Mammary epithelial cell (primary cell): ENCODE results near the gene NOD1.

ENCODE experiments used
- EZH2 ChIP-seq: IDR thresholded peaks from 2 replicates; pipeline ENCODE4 v1.6.1; 2012; ENCODE audit warnings: low read length, inconsistent platforms, borderline replicate concordance
- TF ChIP-seq, protein P1 (sequence below), 2 donors: IDR thresholded peaks in 1 of 2; conservative IDR thresholded peaks in 1 of 2; 2 replicates each; pipeline ENCODE4 v1.5.1; 2011 to 2012; ENCODE audit warnings: inconsistent platforms in 2 of 2, low read length in 2 of 2, mild to moderate bottlenecking in 2 of 2, control low read depth in 1 of 2, low read depth in 1 of 2; ENCODE audit not compliant: insufficient read depth in 1 of 2; ENCODE audit errors: extremely low read depth in 1 of 2

DNA sequence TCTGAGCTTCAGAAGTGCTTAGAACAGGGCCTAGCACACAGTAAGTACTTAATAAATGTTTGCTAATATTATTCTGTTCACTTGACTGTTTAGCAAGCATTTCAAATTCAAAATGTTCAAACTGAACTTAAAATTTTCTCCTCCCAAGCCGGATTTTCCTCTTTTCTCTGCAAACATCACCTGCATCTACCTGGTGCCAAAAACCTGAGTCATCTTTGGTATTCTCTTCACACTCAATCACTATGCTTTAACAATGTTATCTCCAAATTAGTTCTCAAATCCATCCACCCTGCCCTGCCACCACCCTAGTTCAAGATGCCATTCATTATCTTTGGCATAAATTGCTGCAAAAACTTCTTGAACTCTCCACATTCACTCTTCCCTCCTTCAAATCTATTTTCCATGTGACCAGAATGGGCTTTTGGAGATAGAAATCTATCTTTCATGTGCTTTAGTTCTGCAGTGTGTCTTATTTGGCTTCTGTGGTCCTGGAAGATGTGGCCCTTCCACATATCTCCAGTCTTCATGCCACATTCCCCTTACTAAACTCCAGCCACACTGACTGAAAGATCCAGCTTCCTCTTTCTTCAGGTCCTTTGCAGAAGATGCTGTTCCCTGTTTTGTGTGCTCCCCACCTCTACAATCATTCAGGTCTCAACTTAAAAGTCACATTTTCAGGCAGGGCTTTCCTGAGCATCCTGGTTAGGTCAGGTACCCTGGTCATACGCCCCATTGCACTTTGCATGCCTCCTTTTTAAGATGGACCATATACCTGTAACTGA, 24.1 kb upstream of the NOD1 start:
- TF ChIP-seq, protein P1, sequence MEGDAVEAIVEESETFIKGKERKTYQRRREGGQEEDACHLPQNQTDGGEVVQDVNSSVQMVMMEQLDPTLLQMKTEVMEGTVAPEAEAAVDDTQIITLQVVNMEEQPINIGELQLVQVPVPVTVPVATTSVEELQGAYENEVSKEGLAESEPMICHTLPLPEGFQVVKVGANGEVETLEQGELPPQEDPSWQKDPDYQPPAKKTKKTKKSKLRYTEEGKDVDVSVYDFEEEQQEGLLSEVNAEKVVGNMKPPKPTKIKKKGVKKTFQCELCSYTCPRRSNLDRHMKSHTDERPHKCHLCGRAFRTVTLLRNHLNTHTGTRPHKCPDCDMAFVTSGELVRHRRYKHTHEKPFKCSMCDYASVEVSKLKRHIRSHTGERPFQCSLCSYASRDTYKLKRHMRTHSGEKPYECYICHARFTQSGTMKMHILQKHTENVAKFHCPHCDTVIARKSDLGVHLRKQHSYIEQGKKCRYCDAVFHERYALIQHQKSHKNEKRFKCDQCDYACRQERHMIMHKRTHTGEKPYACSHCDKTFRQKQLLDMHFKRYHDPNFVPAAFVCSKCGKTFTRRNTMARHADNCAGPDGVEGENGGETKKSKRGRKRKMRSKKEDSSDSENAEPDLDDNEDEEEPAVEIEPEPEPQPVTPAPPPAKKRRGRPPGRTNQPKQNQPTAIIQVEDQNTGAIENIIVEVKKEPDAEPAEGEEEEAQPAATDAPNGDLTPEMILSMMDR (conservative IDR thresholded peaks at IDR 0.05 in 1 of 2, IDR thresholded peaks at IDR 0.05 in 1 of 2; ENCODE audit: extremely low read depth in 1 of 2, insufficient read depth in 1 of 2, low read depth in 1 of 2, low read length in 2 of 2) = no peak
- TF ChIP-seq EZH2 = no peak
